AG08395 (cell line): ENCODE measurements around the gene JPH4.
A peak's percentile ranks its signal among the peaks of the same experiment; 100 is the strongest.

Experiments used
- DNase-seq: peaks from one replicate; pipeline ENCODE4 v3.0.0; 2012; ENCODE audit warnings: mixed read lengths, low spot score

JPH4 gene

GRCh38 chr14:23579739-23580138 is 1.1 kb upstream of the JPH4 start:
- no peak for DNase-seq

GRCh38 chr14:23579311-23579630 is 681 bp upstream of the JPH4 start:
- DNase-seq, result no peak

GRCh38 chr14:23577710-23578392 is 739 bp downstream of the JPH4 start:
- no peak for DNase-seq

- peak; percentile 24 for DNase-seq
Observed at GRCh38 chr14:23577004-23577681, 1.4 kb downstream of the JPH4 start.

GRCh38 chr14:23573384-23574015 is 5.1 kb downstream of the JPH4 start:
- DNase-seq, result no peak

GRCh38 chr14:23572836-23573235 is 5.8 kb downstream of the JPH4 start:
- no peak for DNase-seq

- no peak for DNase-seq
Observed at GRCh38 chr14:23572524-23572828, 6.1 kb downstream of the JPH4 start.

GRCh38 chr14:23571701-23572523 is 6.7 kb downstream of the JPH4 start:
- no peak for DNase-seq

- DNase-seq, result no peak
Observed at GRCh38 chr14:23570806-23571483, 7.6 kb downstream of the JPH4 start.

GRCh38 chr14:23569443-23570151 is 9.0 kb downstream of the JPH4 start:
- no peak for DNase-seq

- DNase-seq, result no peak
Observed at GRCh38 chr14:23568600-23569331, 9.8 kb downstream of the JPH4 start.

- DNase-seq, result no peak
Observed at GRCh38 chr14:23568021-23568599, 10.5 kb downstream of the JPH4 start.

- peak; percentile 50 for DNase-seq
Observed at GRCh38 chr14:23567186-23568020, 11.2 kb downstream of the JPH4 start, which contains the start of gene AP1G2. Gene AP1G2 (minus strand): TSS chr14:23567791. CDS start chr14:23567314, 477 bp downstream.

GRCh38 chr14:23566778-23567185 is 11.8 kb downstream of the JPH4 start:
- DNase-seq, result peak; percentile 53

- no peak for DNase-seq
Observed at GRCh38 chr14:23566112-23566777, 12.3 kb downstream of the JPH4 start.

- no peak for DNase-seq
Observed at GRCh38 chr14:23565626-23566025, 13.0 kb downstream of the JPH4 start.

GRCh38 chr14:23564876-23565275 is 13.7 kb downstream of the JPH4 start:
- DNase-seq, result no peak

- DNase-seq, result no peak
Observed at GRCh38 chr14:23564181-23564812, 14.3 kb downstream of the JPH4 start.
